AG20443 (cell line): ENCODE results near the gene TSHZ2.
A peak's percentile ranks its signal among the peaks of the same experiment; 100 is the strongest.

Experiments
- DNase-seq: peaks from one replicate; pipeline ENCODE4 v3.0.0; 2012; ENCODE audit warnings: low spot score, mixed read lengths

TSHZ2 gene

GRCh38 chr20:53247468-53248103 lies 275.4 kb downstream of the TSHZ2 start:
- DNase-seq = no peak

GRCh38 chr20:53250456-53250855 lies 278.3 kb downstream of the TSHZ2 start:
- DNase-seq = no peak

GRCh38 chr20:53252002-53252401 lies 279.8 kb downstream of the TSHZ2 start:
- no peak for DNase-seq

GRCh38 chr20:53253668-53254067 lies 281.5 kb downstream of the TSHZ2 start:
- DNase-seq = no peak

- DNase-seq = no peak
These were observed 283.0 kb downstream of the TSHZ2 start for GRCh38 chr20:53255102-53255710.

- DNase-seq = no peak
These were observed 286.6 kb downstream of the TSHZ2 start for GRCh38 chr20:53258741-53259140.

- no peak for DNase-seq
These were observed 288.0 kb downstream of the TSHZ2 start for GRCh38 chr20:53260168-53260567.

GRCh38 chr20:53260591-53260990 lies 288.4 kb downstream of the TSHZ2 start:
- DNase-seq = no peak

- DNase-seq = no peak
These were observed 290.2 kb downstream of the TSHZ2 start for GRCh38 chr20:53262365-53262764.

GRCh38 chr20:53263554-53264438 lies 291.6 kb downstream of the TSHZ2 start:
- DNase-seq = no peak

GRCh38 chr20:53264604-53265003 lies 292.4 kb downstream of the TSHZ2 start:
- no peak for DNase-seq

- DNase-seq = no peak
These were observed 293.2 kb downstream of the TSHZ2 start for GRCh38 chr20:53265304-53265875.

- no peak for DNase-seq
These were observed 297.2 kb downstream of the TSHZ2 start for GRCh38 chr20:53269380-53269779.

GRCh38 chr20:53270792-53271375 lies 298.7 kb downstream of the TSHZ2 start:
- no peak for DNase-seq

- no peak for DNase-seq
These were observed 302.2 kb downstream of the TSHZ2 start for GRCh38 chr20:53274365-53274764.

GRCh38 chr20:53274807-53275206 lies 302.6 kb downstream of the TSHZ2 start:
- no peak for DNase-seq

GRCh38 chr20:53276143-53276542 lies 304.0 kb downstream of the TSHZ2 start:
- DNase-seq = peak; percentile 76

- DNase-seq = no peak
These were observed 306.4 kb downstream of the TSHZ2 start for GRCh38 chr20:53278555-53278954.

GRCh38 chr20:53279735-53280134 lies 307.6 kb downstream of the TSHZ2 start:
- no peak for DNase-seq

- DNase-seq = no peak
These were observed 309.5 kb downstream of the TSHZ2 start for GRCh38 chr20:53281557-53282117.

- no peak for DNase-seq
These were observed 310.2 kb downstream of the TSHZ2 start for GRCh38 chr20:53282217-53282955.
